HG03066 (cell line): Measurements from ENCODE around the gene DISP2.

Experiments used
- ATAC-seq: cut with Tn5 transposase; IDR thresholded peaks from one replicate; pipeline ENCODE4 v1.9.1; 2021; ENCODE audit warnings: low read depth; ENCODE audit not compliant: unreplicated experiment

DISP2 gene

DNA sequence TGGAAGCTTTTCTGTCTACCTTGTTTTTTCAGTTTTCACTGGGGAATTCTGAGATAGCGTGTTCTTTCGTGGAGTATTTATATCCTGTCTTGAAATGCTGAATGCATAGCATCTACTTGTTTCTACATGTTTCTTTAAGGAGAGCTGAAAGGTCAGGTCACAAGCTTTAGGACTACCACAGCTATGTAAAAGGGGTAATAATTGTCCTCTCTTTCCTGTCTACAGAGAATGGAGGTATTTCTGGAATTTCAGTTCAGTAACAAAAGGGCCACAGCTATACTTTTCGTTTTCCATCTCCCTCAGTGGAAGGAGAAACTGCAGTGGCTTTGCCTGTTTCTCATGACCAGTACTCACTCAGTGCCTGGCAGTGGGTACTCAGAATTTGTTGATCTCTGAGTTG is 29.8 kb upstream of the DISP2 start:
- no peak for ATAC-seq

GRCh38 chr15:40328751-40329150 is 29.3 kb upstream of the DISP2 start:
- ATAC-seq: no peak

GRCh38 chr15:40329804-40330203 is 28.2 kb upstream of the DISP2 start:
- no peak for ATAC-seq

GRCh38 chr15:40330368-40330836 is 27.6 kb upstream of the DISP2 start:
- ATAC-seq: no peak

DNA sequence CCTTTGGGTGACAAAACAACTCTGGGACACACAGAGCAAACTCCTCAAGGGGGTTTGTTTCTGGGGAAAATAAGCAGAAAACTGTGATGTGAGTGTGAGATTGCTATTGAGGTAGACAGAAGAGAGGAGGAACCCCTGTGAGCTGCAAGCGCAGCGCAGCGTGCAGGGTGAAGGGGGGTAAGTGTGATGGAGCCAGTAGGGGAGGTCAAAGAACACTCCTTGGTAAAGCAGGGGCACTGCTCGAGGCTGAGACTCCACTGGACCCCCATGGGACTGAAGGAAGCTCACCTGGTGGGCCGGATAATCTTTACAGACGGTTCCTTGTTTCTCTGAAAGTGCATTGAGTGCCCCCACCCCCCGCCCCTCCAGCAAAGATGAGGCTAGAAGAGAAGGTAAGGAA is 27.0 kb upstream of the DISP2 start:
- ATAC-seq: no peak

- no peak for ATAC-seq
Measured at GRCh38 chr15:40331637-40332036, 26.4 kb upstream of the DISP2 start.

DNA sequence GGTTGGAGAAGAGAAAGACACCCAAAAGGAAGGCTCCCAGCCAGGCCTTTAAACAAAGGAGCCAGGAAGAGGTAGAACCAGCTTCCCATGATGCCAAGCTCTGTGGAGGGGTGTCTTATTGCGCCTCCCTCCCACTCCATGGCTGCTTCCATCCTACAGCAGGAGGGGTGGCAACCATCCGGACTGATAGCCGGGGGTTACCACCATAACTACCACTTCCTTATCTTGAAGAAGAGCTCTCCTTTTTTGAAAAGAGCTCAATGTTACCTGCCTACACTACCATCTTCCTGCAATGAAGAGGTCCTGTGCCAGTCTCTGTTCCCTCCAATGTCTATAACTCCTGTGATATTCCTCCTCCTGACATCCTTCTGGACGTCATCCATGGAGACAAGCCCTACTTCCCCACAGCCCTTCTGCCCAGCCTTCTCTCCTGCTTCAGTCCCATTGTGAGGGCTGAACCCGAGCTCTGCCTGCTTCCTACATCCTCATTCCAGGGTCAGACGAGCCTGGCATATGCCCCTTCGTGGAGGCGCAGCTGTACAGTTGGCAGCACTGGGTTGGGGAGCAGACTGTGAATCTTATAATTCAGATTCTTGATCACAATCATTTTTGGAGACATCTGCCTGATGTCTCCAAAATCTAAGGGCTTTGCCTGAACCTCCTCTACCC is 25.8 kb upstream of the DISP2 start:
- ATAC-seq: no peak

- no peak for ATAC-seq
Measured at GRCh38 chr15:40333922-40334492, 24.0 kb upstream of the DISP2 start.

DNA sequence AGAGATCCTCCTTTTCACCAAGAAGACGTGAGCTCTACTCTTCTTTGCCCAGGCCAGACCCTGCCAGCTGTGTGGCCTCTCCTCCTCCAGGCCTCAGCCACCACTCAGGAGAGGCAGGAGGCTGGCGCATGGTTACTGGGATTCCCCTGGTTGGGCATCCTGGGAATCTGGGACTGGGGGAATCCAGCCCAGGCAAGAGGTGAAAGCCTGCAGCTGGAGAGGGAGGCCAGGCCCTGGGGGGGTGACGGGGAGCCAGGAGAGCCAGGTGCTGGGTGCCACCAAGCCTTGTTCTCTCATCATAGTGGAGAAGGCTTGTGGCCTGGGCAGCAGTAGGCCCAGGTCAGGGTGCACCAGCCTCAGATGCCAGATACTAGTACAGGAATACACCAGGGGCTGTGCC is 23.5 kb upstream of the DISP2 start:
- ATAC-seq: no peak

GRCh38 chr15:40334941-40335795 is 22.9 kb upstream of the DISP2 start:
- no peak for ATAC-seq

DNA sequence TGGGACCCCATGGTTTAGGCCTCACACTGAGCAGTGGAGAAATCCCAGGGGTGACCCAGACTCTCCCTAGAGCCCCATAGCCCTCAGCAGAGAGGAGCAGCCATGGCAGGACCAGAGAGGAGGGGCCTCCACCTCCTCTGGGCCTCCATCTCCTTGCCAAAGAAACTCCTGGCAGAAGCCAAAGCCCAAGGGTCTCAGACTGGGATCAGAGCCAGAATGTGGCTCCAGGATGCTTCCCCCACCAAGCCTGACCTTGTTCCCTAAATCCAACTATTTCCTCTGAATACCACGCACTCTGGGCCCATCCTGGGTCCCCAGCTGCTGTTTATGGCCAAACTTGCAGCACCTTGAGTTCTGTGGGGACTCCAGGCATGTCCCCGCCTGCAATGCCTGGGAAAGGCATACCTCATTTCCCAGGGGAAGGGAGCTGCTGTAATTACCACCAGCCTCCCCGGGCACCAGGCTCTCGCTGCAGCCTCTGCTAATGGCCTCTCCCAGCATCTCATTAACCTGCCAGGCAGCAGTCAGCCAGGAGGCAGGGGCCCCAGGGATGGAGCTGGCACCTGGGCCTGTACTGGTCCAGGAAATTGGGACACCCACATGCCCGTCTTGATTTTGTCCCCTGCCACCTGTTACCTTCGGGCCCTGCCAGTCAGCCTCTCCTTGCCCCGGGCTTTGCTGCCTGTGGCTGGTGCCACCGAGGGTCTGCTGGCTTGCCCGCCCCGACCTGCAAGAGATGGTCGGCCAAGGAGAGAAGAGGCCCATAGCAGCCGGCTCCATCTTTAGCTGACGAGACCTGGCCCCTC is 21.9 kb upstream of the DISP2 start:
- no peak for ATAC-seq

DNA sequence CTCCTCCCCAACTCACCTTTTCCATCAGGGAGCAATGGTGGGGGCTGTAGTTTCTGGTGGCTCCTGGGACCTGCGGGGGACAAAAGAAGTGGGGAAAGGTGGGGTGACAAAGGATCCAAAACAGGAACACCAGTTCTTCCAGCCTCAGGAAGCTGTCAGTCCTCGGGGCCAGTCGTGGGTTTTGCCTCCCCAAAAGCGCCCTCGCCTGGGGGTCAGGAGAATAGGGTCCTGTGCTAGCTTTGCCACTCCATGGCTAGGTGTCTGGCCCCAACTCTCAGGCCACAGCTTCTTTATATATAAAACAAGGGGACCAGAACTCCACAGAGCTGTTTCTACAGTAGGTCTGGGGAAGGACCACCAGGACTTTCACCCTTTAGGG is 21.3 kb upstream of the DISP2 start:
- no peak for ATAC-seq

DNA sequence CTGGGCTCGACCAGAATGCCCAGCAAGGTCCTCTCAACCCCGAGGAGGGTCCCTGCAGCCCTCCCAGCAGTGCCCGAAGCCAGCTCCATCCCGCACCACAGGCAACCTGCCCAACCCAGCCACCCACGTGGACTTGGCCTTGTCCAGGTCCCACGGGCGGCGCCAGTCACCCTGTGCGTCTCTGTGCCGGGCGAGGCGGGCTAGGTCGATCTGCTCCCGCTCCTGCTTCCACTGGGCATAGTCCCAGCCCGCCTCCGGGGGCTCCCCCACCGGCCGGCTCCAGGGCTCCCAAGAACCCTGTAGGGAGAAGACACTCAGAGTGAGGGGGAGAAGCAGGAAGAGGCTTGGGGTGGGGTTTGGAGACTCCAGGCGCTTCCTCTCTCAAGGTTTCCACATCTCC is 20.4 kb upstream of the DISP2 start:
- no peak for ATAC-seq

GRCh38 chr15:40338041-40338657 is 19.9 kb upstream of the DISP2 start:
- no peak for ATAC-seq

- no peak for ATAC-seq
Measured at GRCh38 chr15:40338921-40339620, 18.9 kb upstream of the DISP2 start.

DNA sequence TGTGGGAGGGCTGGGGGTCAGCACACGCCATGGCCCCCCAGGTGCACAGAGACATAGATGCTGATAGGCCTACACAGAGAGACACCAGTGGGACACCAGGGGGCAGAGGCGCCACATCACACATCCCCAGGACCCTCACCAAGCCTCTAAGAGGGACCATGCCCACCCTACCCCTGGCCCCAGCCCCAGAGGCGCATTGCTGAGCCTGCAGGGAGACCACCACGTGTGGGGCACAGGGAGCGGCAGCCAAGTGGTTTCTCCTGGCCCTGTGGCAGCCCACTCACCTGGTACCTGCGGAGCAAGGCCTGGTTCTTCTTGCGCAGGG is 18.4 kb upstream of the DISP2 start:
- no peak for ATAC-seq

DNA sequence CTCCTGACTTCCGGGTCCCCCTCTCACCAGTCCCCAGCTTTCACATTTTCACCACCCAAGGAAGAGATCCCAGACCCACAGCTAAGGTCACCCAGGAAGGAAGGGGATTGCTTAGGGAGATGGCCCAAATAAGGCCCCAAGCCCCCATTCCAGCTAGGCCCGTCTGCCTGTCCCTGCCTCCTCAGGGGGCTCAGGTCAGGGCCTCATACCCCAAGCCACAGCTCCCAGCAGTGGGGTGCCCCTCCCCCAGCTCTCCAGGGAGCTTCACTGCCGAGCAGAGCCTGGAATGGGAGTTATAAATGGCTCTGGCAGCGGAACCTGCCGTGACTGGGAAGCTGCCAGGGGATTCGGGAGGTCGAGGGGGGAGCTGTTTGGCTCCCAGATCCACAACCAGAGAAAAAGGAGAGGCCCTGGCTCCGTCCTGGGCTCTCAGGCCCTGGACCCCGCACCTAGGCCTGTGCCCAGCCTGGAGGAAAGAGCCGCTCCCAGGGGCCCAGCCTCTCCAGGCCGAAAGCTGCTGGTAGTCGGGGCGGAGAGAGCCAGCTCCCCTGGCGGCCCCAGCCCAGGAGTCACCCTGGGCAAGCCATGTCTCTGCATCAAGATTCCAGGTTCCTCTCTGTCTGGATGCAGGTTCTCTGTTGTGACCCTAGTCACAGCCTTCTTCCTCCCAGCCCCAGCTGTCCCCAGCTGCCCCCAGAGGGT is 17.8 kb upstream of the DISP2 start:
- ATAC-seq: no peak

GRCh38 chr15:40340740-40341400 is 17.1 kb upstream of the DISP2 start, which contains the start of gene CCDC9B:
TSS of gene CCDC9B (minus strand) at chr15:40340939. CDS start at chr15:40340819, 120 bp downstream.
- no peak for ATAC-seq
